GM10248 (cell line): Measurements from ENCODE around the gene ACYP2.

Source experiments
- CTCF ChIA-PET: fragments of 300-600 bp; sonication (Branson Sonifier 250); formaldehyde crosslinking; extraction: SDS; loops from one replicate; lab custom pipeline; 2021; ENCODE audit warnings: antibody characterized with exemption; lab: Yijun Ruan, JAX
- POLR2A ChIA-PET: fragments of 350-650 bp; sonication (Branson Sonifier 250); formaldehyde crosslinking; extraction: SDS; loops from one replicate; lab custom pipeline; 2020; ENCODE audit warnings: antibody characterized with exemption; lab: Yijun Ruan, JAX
- DNase-seq: peaks from one replicate; pipeline ENCODE4 v3.0.0; 2012; ENCODE audit errors: extremely low spot score
- CTCF ChIP-seq: IDR thresholded peaks from 2 replicates; pipeline ENCODE4 v1.5.1; 2012; ENCODE audit warnings: mild to moderate bottlenecking, low read depth; ENCODE audit errors: extremely low read depth, missing control alignments, control extremely low read depth

The ACYP2 gene

GRCh38 chr2:54247115-54247514 lies 131.7 kb downstream of the ACYP2 start:
- POLR2A ChIA-PET: no interaction called here
- DNase-seq: no peak
- CTCF ChIA-PET: interaction anchor here (1.0 kb wide), 1 partner anchor 75 kb away, joined by 3 read pairs; no protein-coding TSS in a partner anchor
- no peak for TF ChIP-seq CTCF

- CTCF ChIA-PET: no interaction called here
- no peak for TF ChIP-seq CTCF
- POLR2A ChIA-PET: no interaction called here
- no peak for DNase-seq
Measured at GRCh38 chr2:54249629-54250028, 134.2 kb downstream of the ACYP2 start.

- no peak for DNase-seq
- CTCF ChIA-PET: interaction anchor here (0.8 to 1.7 kb wide), 4 partner anchors 10 to 48 kb away, joined by 3 to 5 read pairs (median 3); no protein-coding TSS in a partner anchor
- TF ChIP-seq CTCF: no peak
- POLR2A ChIA-PET: no interaction called here
Measured at GRCh38 chr2:54254180-54254579, 138.8 kb downstream of the ACYP2 start.

GRCh38 chr2:54255230-54256090 lies 140.0 kb downstream of the ACYP2 start:
- TF ChIP-seq CTCF: no peak
- CTCF ChIA-PET: interaction anchor here (0.7 to 1.7 kb wide), 5 partner anchors 9 to 49 kb away, joined by 3 to 5 read pairs (median 3); no protein-coding TSS in a partner anchor
- POLR2A ChIA-PET: no interaction called here
- no peak for DNase-seq

GRCh38 chr2:54256091-54256694 lies 140.8 kb downstream of the ACYP2 start, which contains the start of gene TSPYL6:
Gene TSPYL6, minus strand, starts transcription at chr2:54256229. Its CDS starts 78 bp downstream, at chr2:54256151.
- ChIA-PET CTCF (no interaction called here), POLR2A (no interaction called here)
- TF ChIP-seq CTCF: no peak
- DNase-seq: no peak

GRCh38 chr2:54258166-54258565 lies 142.8 kb downstream of the ACYP2 start:
- no peak for TF ChIP-seq CTCF
- POLR2A ChIA-PET: no interaction called here
- CTCF ChIA-PET: no interaction called here
- no peak for DNase-seq
